Neural progenitor cell (in vitro differentiated cells): ENCODE results near the gene CSNK1G2.

ENCODE experiments used
- EZH2 ChIP-seq: fragments of 200-600 bp; sonication (generic); IDR thresholded peaks from 2 replicates; pipeline ENCODE4 v1.6.1; 2017; ENCODE audit warnings: antibody characterized with exemption, mild to moderate bottlenecking, moderate library complexity
- EZH2phosphoT487 ChIP-seq: fragments of 200-600 bp; sonication (generic); IDR thresholded peaks from 2 replicates; pipeline ENCODE4 v1.6.1; 2017; ENCODE audit warnings: antibody characterized with exemption
- TF ChIP-seq, protein P1 (sequence below): fragments of 200-600 bp; sonication (generic); IDR thresholded peaks from 2 replicates; pipeline ENCODE4 v1.5.1; 2017; ENCODE audit warnings: antibody characterized with exemption, mild to moderate bottlenecking

DNA sequence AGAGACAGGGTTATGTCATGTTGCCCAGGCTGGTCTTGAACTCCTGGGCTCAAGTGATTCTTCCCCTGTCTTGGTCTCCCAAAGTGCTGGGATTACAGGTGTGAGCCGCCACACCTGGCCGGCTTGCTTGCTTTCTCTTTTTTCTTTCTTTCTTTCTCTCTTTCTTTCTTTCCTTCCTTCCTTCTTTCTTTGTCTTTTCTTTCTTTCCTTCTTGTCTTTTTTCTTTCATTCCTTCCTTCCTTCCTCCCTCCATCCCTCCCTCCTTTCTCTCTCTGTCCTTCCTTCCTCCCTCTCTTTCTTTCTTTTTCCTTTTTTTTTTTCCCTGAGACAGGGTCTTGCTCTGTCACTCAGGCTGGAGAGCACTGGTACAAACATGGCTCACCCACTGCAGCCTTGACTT lies 81.3 kb downstream of the CSNK1G2 start:
- TF ChIP-seq, protein P1, sequence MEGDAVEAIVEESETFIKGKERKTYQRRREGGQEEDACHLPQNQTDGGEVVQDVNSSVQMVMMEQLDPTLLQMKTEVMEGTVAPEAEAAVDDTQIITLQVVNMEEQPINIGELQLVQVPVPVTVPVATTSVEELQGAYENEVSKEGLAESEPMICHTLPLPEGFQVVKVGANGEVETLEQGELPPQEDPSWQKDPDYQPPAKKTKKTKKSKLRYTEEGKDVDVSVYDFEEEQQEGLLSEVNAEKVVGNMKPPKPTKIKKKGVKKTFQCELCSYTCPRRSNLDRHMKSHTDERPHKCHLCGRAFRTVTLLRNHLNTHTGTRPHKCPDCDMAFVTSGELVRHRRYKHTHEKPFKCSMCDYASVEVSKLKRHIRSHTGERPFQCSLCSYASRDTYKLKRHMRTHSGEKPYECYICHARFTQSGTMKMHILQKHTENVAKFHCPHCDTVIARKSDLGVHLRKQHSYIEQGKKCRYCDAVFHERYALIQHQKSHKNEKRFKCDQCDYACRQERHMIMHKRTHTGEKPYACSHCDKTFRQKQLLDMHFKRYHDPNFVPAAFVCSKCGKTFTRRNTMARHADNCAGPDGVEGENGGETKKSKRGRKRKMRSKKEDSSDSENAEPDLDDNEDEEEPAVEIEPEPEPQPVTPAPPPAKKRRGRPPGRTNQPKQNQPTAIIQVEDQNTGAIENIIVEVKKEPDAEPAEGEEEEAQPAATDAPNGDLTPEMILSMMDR: no peak
- no peak for TF ChIP-seq EZH2
- no peak for TF ChIP-seq EZH2phosphoT487
